Trophoblast cell (in vitro differentiated cells and primary cell): Measurements from ENCODE around the gene SPOCK1.

ENCODE experiments used
- DNase-seq, 2 donors: peaks; one replicate each; pipeline ENCODE4 v3.0.0-alpha.2; 2016
- H2AFZ ChIP-seq: 2 replicates; pipeline ENCODE4 v1.6.1; 2013; ENCODE audit warnings: low read length, moderate library complexity, mild to moderate bottlenecking; ENCODE audit not compliant: insufficient read depth, poor library complexity
- H2AK5ac ChIP-seq: 2 replicates; pipeline ENCODE4 v1.6.1; 2013; ENCODE audit warnings: mild to moderate bottlenecking, low read length
- H2BK120ac ChIP-seq: 2 replicates; pipeline ENCODE4 v1.6.1; 2013; ENCODE audit warnings: low read length, mild to moderate bottlenecking, moderate library complexity; ENCODE audit not compliant: insufficient read depth, poor library complexity
- H2BK12ac ChIP-seq: 2 replicates; pipeline ENCODE4 v1.6.1; 2013; ENCODE audit warnings: mild to moderate bottlenecking, low read length, moderate library complexity
- H2BK5ac ChIP-seq: 2 replicates; pipeline ENCODE4 v1.6.1; 2013; ENCODE audit warnings: low read length, low read depth, moderate library complexity, mild to moderate bottlenecking; ENCODE audit not compliant: poor library complexity
- H3K14ac ChIP-seq: 2 replicates; pipeline ENCODE4 v1.6.1; 2013; ENCODE audit warnings: mild to moderate bottlenecking, low read length
- H3K18ac ChIP-seq: 2 replicates; pipeline ENCODE4 v1.6.1; 2013; ENCODE audit warnings: mild to moderate bottlenecking, low read length
- H3K23ac ChIP-seq: 2 replicates; pipeline ENCODE4 v1.6.1; 2013; ENCODE audit warnings: low read length
- H3K27ac ChIP-seq: 2 replicates; pipeline ENCODE4 v1.5.1; 2013; ENCODE audit warnings: low read depth, mild to moderate bottlenecking, inconsistent platforms, low read length, moderate library complexity
- H3K27me3 ChIP-seq: 2 replicates; pipeline ENCODE4 v1.6.1; 2013; ENCODE audit warnings: inconsistent platforms, mild to moderate bottlenecking, low read length, moderate library complexity; ENCODE audit not compliant: insufficient read depth
- H3K36me3 ChIP-seq, 2 experiments: 1 replicate in 1 of 2; 2 replicates in 1 of 2; pipeline ENCODE4 v1.6.1; 2013; ENCODE audit warnings: low read length in 2 of 2, mild to moderate bottlenecking in 2 of 2, moderate library complexity in 1 of 2; ENCODE audit not compliant: insufficient read depth in 2 of 2, control insufficient read depth in 1 of 2
- H3K4ac ChIP-seq: 2 replicates; pipeline ENCODE4 v1.6.1; 2013; ENCODE audit warnings: low read depth, mild to moderate bottlenecking, low read length, moderate library complexity
- H3K4me1 ChIP-seq, 2 experiments: 1 replicate in 1 of 2; 2 replicates in 1 of 2; pipeline ENCODE4 v1.6.1; 2013; ENCODE audit warnings: low read length in 2 of 2, mild to moderate bottlenecking in 2 of 2, moderate library complexity in 1 of 2; ENCODE audit not compliant: insufficient read depth in 2 of 2, control insufficient read depth in 1 of 2
- H3K4me2 ChIP-seq: 2 replicates; pipeline ENCODE4 v1.6.1; 2013; ENCODE audit warnings: inconsistent platforms, mild to moderate bottlenecking, low read length, moderate library complexity
- H3K4me3 ChIP-seq: 2 replicates; pipeline ENCODE4 v1.5.1; 2013; ENCODE audit warnings: mild to moderate bottlenecking, low read depth, low read length, inconsistent platforms
- H3K79me1 ChIP-seq: one replicate; pipeline ENCODE4 v1.6.1; 2013; ENCODE audit warnings: low read length
- H3K79me2 ChIP-seq: 2 replicates; pipeline ENCODE4 v1.6.1; 2013; ENCODE audit warnings: low read length, mild to moderate bottlenecking; ENCODE audit not compliant: control insufficient read depth, insufficient read depth, poor library complexity
- H3K9ac ChIP-seq: 2 replicates; pipeline ENCODE4 v1.6.1; 2013; ENCODE audit warnings: mild to moderate bottlenecking, low read length
- H3K9me3 ChIP-seq: 2 replicates; pipeline ENCODE4 v1.6.1; 2013; ENCODE audit warnings: low read depth, mild to moderate bottlenecking, control low read depth, inconsistent platforms, low read length; ENCODE audit not compliant: insufficient read depth
- H4K12ac ChIP-seq: 2 replicates; pipeline ENCODE4 v1.6.1; 2013; ENCODE audit warnings: low read depth, mild to moderate bottlenecking, low read length, moderate library complexity
- H4K8ac ChIP-seq: 2 replicates; pipeline ENCODE4 v1.6.1; 2013; ENCODE audit warnings: low read depth, mild to moderate bottlenecking, low read length, moderate library complexity
- H4K91ac ChIP-seq: one replicate; pipeline ENCODE4 v1.6.1; 2013; ENCODE audit warnings: low read depth, mild to moderate bottlenecking, low read length, moderate library complexity
- WGBS: extraction: QIAGEN DNeasy Blood & Tissue Kit; methylation state at CpG from one replicate; pipeline ENCODE4 v1.1.7; 2013; ENCODE audit warnings: missing lambda C conversion rate; ENCODE audit not compliant: insufficient read length, insufficient coverage; ENCODE audit errors: extremely low coverage; 5-methylcytosine and 5-hydroxymethylcytosine counted together

Gene SPOCK1

GRCh38 chr5:137503456-137503855, 4.3 kb upstream of the SPOCK1 start:
- Histone ChIP-seq H3K27me3 (peaks cover 6% of the 10 kb centered on the region), H3K4me1 (peaks cover 4 to 6% of the 10 kb centered on the region in 2 experiments), H3K4me2 (no peak overlapping the region), H3K4me3 (no peak overlapping the region), H3K9ac (no peak overlapping the region), H3K14ac (no peak overlapping the region), H2AK5ac (no peak overlapping the region), H3K79me2 (no peaks in the 10 kb centered on the region), H3K36me3 (no peaks in the 10 kb centered on the region), H4K8ac (no peak overlapping the region), H3K79me1 (no peaks in the 10 kb centered on the region), H2BK5ac (no peak overlapping the region), H2AFZ (no peak overlapping the region), H4K12ac (no peak overlapping the region), H4K91ac (no peak overlapping the region), H2BK12ac (no peak overlapping the region), H2BK120ac (no peak overlapping the region), H3K27ac (no peak overlapping the region), H3K4ac (no peak overlapping the region), H3K18ac (no peak overlapping the region), H3K23ac (no peak overlapping the region), H3K9me3 (no peaks in the 10 kb centered on the region)
- DNase-seq, result peak in 1 of 2 donors; percentile 41

- Histone ChIP-seq H3K9me3 (no peaks in the 10 kb centered on the region), H3K4me3 (no peak overlapping the region), H3K4ac (no peak overlapping the region), H3K14ac (no peak overlapping the region), H3K27me3 (peaks cover 14% of the 10 kb centered on the region), H3K79me2 (no peaks in the 10 kb centered on the region), H3K9ac (no peak overlapping the region), H4K12ac (no peak overlapping the region), H2AFZ (no peak overlapping the region), H3K4me2 (no peak overlapping the region), H2BK12ac (no peak overlapping the region), H3K4me1 (peaks cover 7% of the 10 kb centered on the region in 2 experiments), H3K18ac (no peak overlapping the region), H2AK5ac (no peak overlapping the region), H2BK120ac (no peak overlapping the region), H3K27ac (no peak overlapping the region), H4K8ac (no peak overlapping the region), H3K36me3 (no peaks in the 10 kb centered on the region), H2BK5ac (no peak overlapping the region), H3K23ac (no peak overlapping the region), H4K91ac (no peak overlapping the region), H3K79me1 (no peaks in the 10 kb centered on the region)
- DNase-seq, result no peak
- no CpG with 5 or more reads among the region's 8 CpGs for WGBS
These were observed 3.5 kb upstream of the SPOCK1 start for GRCh38 chr5:137502632-137503031.

GRCh38 chr5:137501846-137502406, 2.8 kb upstream of the SPOCK1 start:
- no peak overlapping the region for H4K8ac ChIP-seq
- H2BK12ac ChIP-seq, result no peak overlapping the region
- no peaks in the 10 kb centered on the region for H3K79me2 ChIP-seq
- no peaks in the 10 kb centered on the region for H3K36me3 ChIP-seq
- H3K27ac ChIP-seq, result no peak overlapping the region
- peaks cover 18% of the 10 kb centered on the region for H3K27me3 ChIP-seq
- H3K4me1 ChIP-seq, result peaks cover 7% of the 10 kb centered on the region in 2 experiments
- no peak overlapping the region for H3K9ac ChIP-seq
- no peaks in the 10 kb centered on the region for H3K9me3 ChIP-seq
- no peak overlapping the region for H3K4ac ChIP-seq
- H4K91ac ChIP-seq, result no peak overlapping the region
- no peak overlapping the region for H2AFZ ChIP-seq
- H3K79me1 ChIP-seq, result no peaks in the 10 kb centered on the region
- H3K4me2 ChIP-seq, result no peak overlapping the region
- no peak for DNase-seq
- no CpG with 5 or more reads among the region's 3 CpGs for WGBS
- H2AK5ac ChIP-seq, result no peak overlapping the region
- no peak overlapping the region for H3K18ac ChIP-seq
- H4K12ac ChIP-seq, result no peak overlapping the region
- no peak overlapping the region for H2BK120ac ChIP-seq
- no peak overlapping the region for H3K4me3 ChIP-seq
- no peak overlapping the region for H3K14ac ChIP-seq
- no peak overlapping the region for H2BK5ac ChIP-seq
- H3K23ac ChIP-seq, result no peak overlapping the region

- no peak overlapping the region for H3K4me2 ChIP-seq
- no peak overlapping the region for H3K14ac ChIP-seq
- peaks cover 18% of the 10 kb centered on the region for H3K27me3 ChIP-seq
- H2BK12ac ChIP-seq, result no peak overlapping the region
- H3K27ac ChIP-seq, result no peak overlapping the region
- H3K36me3 ChIP-seq, result no peaks in the 10 kb centered on the region
- H3K79me1 ChIP-seq, result no peaks in the 10 kb centered on the region
- H3K4ac ChIP-seq, result no peak overlapping the region
- no peak overlapping the region for H2AK5ac ChIP-seq
- DNase-seq, result no peak
- H3K23ac ChIP-seq, result no peak overlapping the region
- no peak overlapping the region for H3K4me3 ChIP-seq
- no peaks in the 10 kb centered on the region for H3K79me2 ChIP-seq
- H2BK5ac ChIP-seq, result no peak overlapping the region
- H4K91ac ChIP-seq, result no peak overlapping the region
- H3K4me1 ChIP-seq, result peaks cover 7% of the 10 kb centered on the region in 2 experiments
- no peak overlapping the region for H2BK120ac ChIP-seq
- no peak overlapping the region for H4K12ac ChIP-seq
- H3K18ac ChIP-seq, result no peak overlapping the region
- no peak overlapping the region for H4K8ac ChIP-seq
- no peaks in the 10 kb centered on the region for H3K9me3 ChIP-seq
- no peak overlapping the region for H2AFZ ChIP-seq
- H3K9ac ChIP-seq, result no peak overlapping the region
- no CpG with 5 or more reads among the region's 4 CpGs for WGBS
These were observed 2.1 kb upstream of the SPOCK1 start for GRCh38 chr5:137501226-137501625.
